ENCODE measurements around the gene OCEL1.
"Not testable (repeated sequence)": the region's sequence is repeated elsewhere in the genome, so short reads cannot be mapped to it uniquely, and the experiment has no call there.

OCEL1 gene

DNA sequence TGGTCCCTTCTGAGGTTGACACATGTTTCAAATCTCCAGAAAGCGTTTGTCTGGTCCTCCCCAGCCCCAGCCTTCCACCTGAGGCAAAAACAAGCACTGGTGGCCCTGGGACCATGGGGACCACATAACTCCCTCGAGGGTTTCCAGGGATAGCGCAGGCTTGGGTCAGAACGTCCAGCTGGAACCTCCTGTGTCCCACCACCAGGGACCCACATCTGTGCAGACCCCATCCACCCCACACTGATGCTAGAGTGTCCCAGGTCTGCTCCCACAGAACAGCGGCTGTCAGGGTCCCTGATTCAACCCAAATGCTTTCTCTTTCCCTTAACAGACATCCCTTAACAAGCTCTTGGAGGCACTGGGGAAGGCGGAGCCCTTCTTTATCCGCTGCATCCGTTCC is 40.4 kb upstream of the OCEL1 start:
- Histone ChIP-seq H3K4me1 (ENCODE audit: insufficient read depth, insufficient read length) (peaks cover 6% of the 10 kb centered on the region), H3K36me3 (ENCODE audit: insufficient read depth, insufficient read length, low read length) (peaks cover 80% of the 10 kb centered on the region), H3K27me3 (ENCODE audit: insufficient read depth, insufficient read length) (no peaks in the 10 kb centered on the region), H3K4me3 (ENCODE audit: insufficient read length, low read depth) (no peak overlapping the region), H3K9ac (ENCODE audit: insufficient read length, low read depth) (no peak overlapping the region), H3K9me3 (ENCODE audit: insufficient read depth, low read length) (no peaks in the 10 kb centered on the region)
- no peak for DNase-seq (ENCODE audit: low read depth, low spot score)
- TF ChIP-seq YY1 (IDR thresholded peaks at IDR 0.05; ENCODE audit: insufficient read depth, insufficient read length), result no peak
- TF ChIP-seq SUZ12 (IDR thresholded peaks at IDR 0.05; ENCODE audit: extremely low read depth, insufficient read depth, insufficient read length), result no peak
- no peak for TF ChIP-seq ZNF274 (IDR thresholded peaks at IDR 0.05; ENCODE audit: low read depth, low read length)

DNA sequence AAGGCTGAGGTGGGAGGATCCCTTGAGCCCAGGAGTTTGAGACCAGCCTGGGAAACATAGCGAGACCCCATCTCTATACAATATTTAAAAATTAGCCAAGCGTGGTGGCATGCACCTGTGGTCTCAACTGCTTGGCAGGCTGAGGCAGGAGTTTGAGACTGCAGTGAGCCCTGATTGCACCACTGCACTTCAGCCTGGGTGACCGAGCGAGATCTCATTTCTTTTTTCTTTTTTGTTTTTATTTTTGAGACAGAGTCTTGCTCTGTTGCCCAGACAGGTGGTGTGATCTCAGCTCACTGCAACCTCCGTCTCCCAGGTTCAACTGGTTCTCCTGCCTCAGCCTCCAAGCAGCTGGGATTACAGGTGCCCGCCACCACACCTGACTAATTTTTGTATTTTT is 34.3 kb upstream of the OCEL1 start:
- not testable (repeated sequence) for H3K9ac ChIP-seq (ENCODE audit: insufficient read length, low read depth); DNase-seq (ENCODE audit: low read depth, low spot score); H3K9me3 ChIP-seq (ENCODE audit: insufficient read depth, low read length); H3K4me1 ChIP-seq (ENCODE audit: insufficient read depth, insufficient read length); H3K4me3 ChIP-seq (ENCODE audit: insufficient read length, low read depth); H3K27me3 ChIP-seq (ENCODE audit: insufficient read depth, insufficient read length)
- H3K36me3 ChIP-seq (ENCODE audit: insufficient read depth, insufficient read length, low read length), result peaks cover 76% of the 10 kb centered on the region

DNA sequence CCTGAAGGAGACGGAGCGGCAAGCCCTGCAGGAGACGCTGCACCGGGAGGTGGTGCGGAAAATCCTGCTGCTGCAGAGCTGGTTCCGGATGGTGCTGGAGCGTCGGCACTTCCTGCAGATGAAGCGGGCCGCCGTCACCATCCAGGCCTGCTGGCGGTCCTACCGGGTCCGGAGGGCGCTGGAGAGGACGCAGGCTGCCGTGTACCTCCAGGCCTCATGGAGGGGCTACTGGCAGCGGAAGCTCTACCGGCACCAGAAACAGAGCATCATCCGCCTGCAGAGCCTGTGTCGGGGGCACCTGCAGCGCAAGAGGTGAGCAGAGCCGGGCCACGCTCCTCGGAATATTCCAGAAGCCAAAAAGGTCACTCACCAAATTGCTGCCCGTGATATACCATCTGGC is 33.3 kb upstream of the OCEL1 start:
- no peak for TF ChIP-seq YY1 (IDR thresholded peaks at IDR 0.05; ENCODE audit: insufficient read depth, insufficient read length)
- TF ChIP-seq ZNF274 (IDR thresholded peaks at IDR 0.05; ENCODE audit: low read depth, low read length), result no peak
- no peak for TF ChIP-seq SUZ12 (IDR thresholded peaks at IDR 0.05; ENCODE audit: extremely low read depth, insufficient read depth, insufficient read length)
- H3K9ac ChIP-seq (ENCODE audit: insufficient read length, low read depth), result no peak overlapping the region
- DNase-seq (ENCODE audit: low read depth, low spot score), result no peak
- no peaks in the 10 kb centered on the region for H3K9me3 ChIP-seq (ENCODE audit: insufficient read depth, low read length)
- H3K4me1 ChIP-seq (ENCODE audit: insufficient read depth, insufficient read length), result no peaks in the 10 kb centered on the region
- peaks cover 73% of the 10 kb centered on the region for H3K36me3 ChIP-seq (ENCODE audit: insufficient read depth, insufficient read length, low read length)
- H3K27me3 ChIP-seq (ENCODE audit: insufficient read depth, insufficient read length), result no peaks in the 10 kb centered on the region
- no peak overlapping the region for H3K4me3 ChIP-seq (ENCODE audit: insufficient read length, low read depth)

DNA sequence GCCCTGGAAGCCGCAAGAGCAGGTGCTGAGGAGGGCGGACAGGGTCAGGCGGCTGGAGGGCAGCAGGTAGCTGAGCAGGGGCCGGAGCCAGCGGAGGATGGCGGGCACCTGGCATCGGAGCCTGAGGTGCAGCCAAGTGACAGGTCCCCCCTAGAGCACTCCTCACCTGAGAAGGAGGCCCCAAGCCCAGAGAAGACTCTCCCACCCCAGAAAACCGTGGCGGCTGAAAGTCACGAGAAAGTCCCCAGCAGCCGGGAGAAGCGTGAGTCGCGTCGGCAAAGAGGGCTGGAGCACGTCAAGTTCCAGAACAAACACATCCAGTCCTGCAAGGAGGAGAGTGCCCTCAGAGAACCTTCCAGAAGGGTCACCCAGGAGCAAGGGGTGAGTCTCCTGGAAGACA is 31.4 kb upstream of the OCEL1 start:
- TF ChIP-seq SUZ12 (IDR thresholded peaks at IDR 0.05; ENCODE audit: extremely low read depth, insufficient read depth, insufficient read length) (no peak), ZNF274 (IDR thresholded peaks at IDR 0.05; ENCODE audit: low read depth, low read length) (no peak), YY1 (IDR thresholded peaks at IDR 0.05; ENCODE audit: insufficient read depth, insufficient read length) (no peak)
- no peaks in the 10 kb centered on the region for H3K9me3 ChIP-seq (ENCODE audit: insufficient read depth, low read length)
- no peaks in the 10 kb centered on the region for H3K27me3 ChIP-seq (ENCODE audit: insufficient read depth, insufficient read length)
- no peaks in the 10 kb centered on the region for H3K4me1 ChIP-seq (ENCODE audit: insufficient read depth, insufficient read length)
- no peak overlapping the region for H3K9ac ChIP-seq (ENCODE audit: insufficient read length, low read depth)
- no peak for DNase-seq (ENCODE audit: low read depth, low spot score)
- no peak overlapping the region for H3K4me3 ChIP-seq (ENCODE audit: insufficient read length, low read depth)
- peaks cover 71% of the 10 kb centered on the region for H3K36me3 ChIP-seq (ENCODE audit: insufficient read depth, insufficient read length, low read length)

DNA sequence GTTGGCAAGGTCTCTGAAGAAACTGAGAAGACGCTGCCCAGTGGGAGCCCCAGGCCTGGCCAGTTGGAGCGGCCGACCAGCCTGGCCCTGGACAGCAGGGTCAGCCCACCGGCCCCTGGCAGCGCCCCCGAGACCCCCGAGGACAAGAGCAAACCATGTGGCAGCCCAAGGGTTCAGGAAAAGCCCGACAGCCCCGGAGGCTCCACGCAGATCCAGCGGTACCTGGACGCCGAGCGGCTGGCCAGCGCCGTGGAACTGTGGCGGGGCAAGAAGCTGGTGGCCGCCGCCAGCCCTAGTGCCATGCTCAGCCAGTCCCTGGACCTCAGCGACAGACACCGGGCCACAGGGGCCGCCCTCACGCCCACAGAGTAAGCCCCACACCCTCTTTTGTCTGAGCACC is 30.9 kb upstream of the OCEL1 start:
- Histone ChIP-seq H3K4me3 (ENCODE audit: insufficient read length, low read depth) (no peak overlapping the region), H3K9me3 (ENCODE audit: insufficient read depth, low read length) (no peaks in the 10 kb centered on the region), H3K9ac (ENCODE audit: insufficient read length, low read depth) (no peak overlapping the region), H3K27me3 (ENCODE audit: insufficient read depth, insufficient read length) (no peaks in the 10 kb centered on the region), H3K36me3 (ENCODE audit: insufficient read depth, insufficient read length, low read length) (peaks cover 71% of the 10 kb centered on the region), H3K4me1 (ENCODE audit: insufficient read depth, insufficient read length) (no peaks in the 10 kb centered on the region)
- DNase-seq (ENCODE audit: low read depth, low spot score), result no peak
- no peak for TF ChIP-seq YY1 (IDR thresholded peaks at IDR 0.05; ENCODE audit: insufficient read depth, insufficient read length)
- no peak for TF ChIP-seq SUZ12 (IDR thresholded peaks at IDR 0.05; ENCODE audit: extremely low read depth, insufficient read depth, insufficient read length)
- TF ChIP-seq ZNF274 (IDR thresholded peaks at IDR 0.05; ENCODE audit: low read depth, low read length), result no peak

DNA sequence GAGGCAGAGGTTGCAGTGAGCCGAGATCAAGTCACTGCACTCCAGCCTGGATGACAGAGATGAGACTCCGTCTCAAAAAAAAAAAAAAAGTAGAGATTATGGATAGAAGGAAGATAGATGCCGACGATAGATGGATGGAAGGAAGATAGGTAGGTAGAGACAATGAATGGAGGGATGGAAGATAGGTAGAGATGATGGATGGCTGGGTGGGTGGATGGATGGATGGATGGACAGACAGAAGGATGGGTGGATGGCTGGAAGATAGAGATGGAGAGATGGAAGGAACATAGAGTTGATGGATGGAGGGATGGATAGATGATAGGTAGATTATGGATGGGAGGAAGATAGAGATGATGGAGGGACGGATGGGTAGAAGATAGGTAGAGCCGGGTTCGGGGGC is 29.4 kb upstream of the OCEL1 start:
- Histone ChIP-seq H3K4me3 (ENCODE audit: insufficient read length, low read depth) (no peak overlapping the region), H3K27me3 (ENCODE audit: insufficient read depth, insufficient read length) (no peaks in the 10 kb centered on the region), H3K36me3 (ENCODE audit: insufficient read depth, insufficient read length, low read length) (peaks cover 73% of the 10 kb centered on the region), H3K9ac (ENCODE audit: insufficient read length, low read depth) (no peak overlapping the region), H3K9me3 (ENCODE audit: insufficient read depth, low read length) (no peaks in the 10 kb centered on the region), H3K4me1 (ENCODE audit: insufficient read depth, insufficient read length) (no peaks in the 10 kb centered on the region)
- no peak for TF ChIP-seq YY1 (IDR thresholded peaks at IDR 0.05; ENCODE audit: insufficient read depth, insufficient read length)
- no peak for TF ChIP-seq ZNF274 (IDR thresholded peaks at IDR 0.05; ENCODE audit: low read depth, low read length)
- no peak for TF ChIP-seq SUZ12 (IDR thresholded peaks at IDR 0.05; ENCODE audit: extremely low read depth, insufficient read depth, insufficient read length)
- DNase-seq (ENCODE audit: low read depth, low spot score), result no peak

DNA sequence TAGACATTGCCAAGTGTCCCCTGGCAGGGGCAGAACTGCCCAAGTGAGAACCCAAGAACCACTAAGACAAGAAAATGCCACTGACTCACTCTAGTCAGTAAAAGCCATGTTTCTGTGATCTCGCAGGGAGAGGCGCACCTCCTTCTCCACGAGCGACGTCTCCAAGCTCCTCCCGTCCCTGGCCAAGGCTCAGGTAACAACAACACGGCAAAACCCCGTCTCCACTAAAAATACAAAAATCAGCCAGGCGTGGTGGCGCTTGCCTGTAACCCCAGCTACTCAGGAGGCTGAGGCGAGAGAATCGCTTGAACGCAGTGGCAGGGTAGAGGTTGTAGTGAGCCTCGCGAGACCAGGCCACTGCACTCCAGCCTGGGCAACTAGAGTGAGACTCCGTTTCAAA is 28.4 kb upstream of the OCEL1 start:
- H3K9ac ChIP-seq (ENCODE audit: insufficient read length, low read depth), result no peak overlapping the region
- H3K4me1 ChIP-seq (ENCODE audit: insufficient read depth, insufficient read length), result no peaks in the 10 kb centered on the region
- H3K27me3 ChIP-seq (ENCODE audit: insufficient read depth, insufficient read length), result no peaks in the 10 kb centered on the region
- TF ChIP-seq SUZ12 (IDR thresholded peaks at IDR 0.05; ENCODE audit: extremely low read depth, insufficient read depth, insufficient read length) (no peak), YY1 (IDR thresholded peaks at IDR 0.05; ENCODE audit: insufficient read depth, insufficient read length) (no peak)
- no peak for DNase-seq (ENCODE audit: low read depth, low spot score)
- no peak overlapping the region for H3K4me3 ChIP-seq (ENCODE audit: insufficient read length, low read depth)
- no peaks in the 10 kb centered on the region for H3K9me3 ChIP-seq (ENCODE audit: insufficient read depth, low read length)
- H3K36me3 ChIP-seq (ENCODE audit: insufficient read depth, insufficient read length, low read length), result peaks cover 80% of the 10 kb centered on the region

DNA sequence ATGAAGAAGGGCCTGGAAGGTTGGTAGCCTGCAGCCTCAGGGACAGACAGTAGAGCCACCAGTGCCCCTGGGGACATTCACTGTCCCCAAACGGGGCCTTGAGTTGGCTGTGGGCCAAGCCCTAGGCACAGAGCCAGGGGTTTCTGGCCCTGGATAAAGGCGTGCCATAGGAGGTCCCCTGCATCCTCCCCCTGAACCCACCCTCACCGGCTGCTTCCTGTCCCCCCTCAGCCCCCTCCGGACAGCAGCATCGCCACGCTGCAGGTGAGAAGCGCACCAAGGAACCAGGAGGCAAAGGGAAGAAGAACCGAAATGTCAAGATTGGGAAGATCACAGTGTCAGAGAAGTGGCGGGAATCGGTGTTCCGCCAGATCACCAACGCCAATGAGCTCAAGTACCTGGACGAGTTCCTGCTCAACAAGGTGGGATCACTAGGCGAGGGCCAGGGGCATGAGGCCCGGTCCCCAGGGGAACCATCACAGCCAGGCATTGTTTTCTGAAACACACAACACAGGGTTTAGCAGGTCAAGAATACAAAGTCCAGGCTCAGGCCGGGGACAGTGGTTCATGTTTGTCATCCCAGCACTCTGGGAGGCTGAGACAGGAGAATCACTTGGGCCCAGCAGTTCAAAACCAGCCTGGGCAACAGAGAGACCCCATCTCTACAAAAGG is 25.5 kb upstream of the OCEL1 start:
- DNase-seq (ENCODE audit: low read depth, low spot score), result no peak
- no peaks in the 10 kb centered on the region for H3K27me3 ChIP-seq (ENCODE audit: insufficient read depth, insufficient read length)
- H3K4me1 ChIP-seq (ENCODE audit: insufficient read depth, insufficient read length), result peaks cover 5% of the 10 kb centered on the region
- no peaks in the 10 kb centered on the region for H3K9me3 ChIP-seq (ENCODE audit: insufficient read depth, low read length)
- H3K36me3 ChIP-seq (ENCODE audit: insufficient read depth, insufficient read length, low read length), result peaks cover 74% of the 10 kb centered on the region
- H3K9ac ChIP-seq (ENCODE audit: insufficient read length, low read depth), result no peak overlapping the region
- no peak for TF ChIP-seq ZNF274 (IDR thresholded peaks at IDR 0.05; ENCODE audit: low read depth, low read length)
- no peak for TF ChIP-seq YY1 (IDR thresholded peaks at IDR 0.05; ENCODE audit: insufficient read depth, insufficient read length)
- TF ChIP-seq SUZ12 (IDR thresholded peaks at IDR 0.05; ENCODE audit: extremely low read depth, insufficient read depth, insufficient read length), result no peak
- H3K4me3 ChIP-seq (ENCODE audit: insufficient read length, low read depth), result no peak overlapping the region
